ENCODE results near the gene PPAT. TPM values are rescaled to one million over a fixed set of nuclear protein-coding genes. Genes with fewer than 3 reads are reported as not detected.

Gene PPAT
- total and polyA plus RNA-seq, 2 experiments from 2014 or later, result 63.0 to 96.8 TPM

GRCh38 chr4:56424697-56425514 lies 10.5 kb downstream of the PPAT start:
- ATAC-seq, result no peak; the same call in 2 of the 3 replicates
- no peak overlapping the region for H2AFZ ChIP-seq
- H3K27ac ChIP-seq (ENCODE audit: low read depth), result peak overlapping the region; percentile 27; the same call in 1 of the 2 replicates
- no peaks in the 10 kb centered on the region for H3K36me3 ChIP-seq (ENCODE audit: insufficient read depth)
- H3K4me3 ChIP-seq, result peak overlapping the region; percentile 34
- peaks cover 36% of the 10 kb centered on the region for H3K4me1 Mint-ChIP-seq
- H4K20me1 ChIP-seq (replicated peaks; ENCODE audit: insufficient read depth), result peaks cover 23% of the 10 kb centered on the region
- peaks cover 43% of the 10 kb centered on the region for H3K36me3 Mint-ChIP-seq (ENCODE audit: low read depth)
- H3K4me1 ChIP-seq (ENCODE audit: insufficient read depth), result peaks cover 29% of the 10 kb centered on the region
- no peaks in the 10 kb centered on the region for H3K9me2 ChIP-seq (ENCODE audit: insufficient read depth)
- H3F3A ChIP-seq (replicated peaks; ENCODE audit: low read depth), result no peaks in the 10 kb centered on the region
- H3K79me2 ChIP-seq (replicated peaks; ENCODE audit: insufficient read depth), result peaks cover 100% of the 10 kb centered on the region
- TF ChIP-seq CTCF (conservative IDR thresholded peaks at IDR 0.05; ENCODE audit: low read depth in 2 of 2), result peak in 1 of 2 experiments; percentile 69; a peak in 3 of 4 replicates
- TF ChIP-seq ZNF331 (CRISPR knock-in tag; IDR thresholded peaks at IDR 0.05; ENCODE audit: low read depth), result no peak
- peak overlapping the region; percentile 68 for H3K4me2 ChIP-seq
- H3K4me3 Mint-ChIP-seq, result no peak overlapping the region
- H3K27ac Mint-ChIP-seq, result no peak overlapping the region
- no peaks in the 10 kb centered on the region for H3K27me3 Mint-ChIP-seq (ENCODE audit: insufficient read depth, low read depth, poor library complexity)
- peak; percentile 56 for DNase-seq (ENCODE audit: low spot score)
- H3K9me3 Mint-ChIP-seq, result peaks cover 13% of the 10 kb centered on the region; the same call in 2 of the 3 replicates
- H3K27me3 ChIP-seq (ENCODE audit: insufficient read depth), result no peaks in the 10 kb centered on the region

- H3K27ac Mint-ChIP-seq, result no peak overlapping the region
- peaks cover 32% of the 10 kb centered on the region for H3K4me1 Mint-ChIP-seq
- Histone ChIP-seq H3K79me2 (replicated peaks; ENCODE audit: insufficient read depth) (peaks cover 100% of the 10 kb centered on the region), H4K20me1 (replicated peaks; ENCODE audit: insufficient read depth) (peaks cover 22% of the 10 kb centered on the region), H3K9me2 (ENCODE audit: insufficient read depth) (no peaks in the 10 kb centered on the region), H3K27me3 (ENCODE audit: insufficient read depth) (no peaks in the 10 kb centered on the region), H3K4me3 (no peak overlapping the region), H2AFZ (no peak overlapping the region), H3K27ac (ENCODE audit: low read depth) (no peak overlapping the region), H3F3A (replicated peaks; ENCODE audit: low read depth) (no peaks in the 10 kb centered on the region), H3K4me1 (ENCODE audit: insufficient read depth) (peaks cover 26% of the 10 kb centered on the region), H3K36me3 (ENCODE audit: insufficient read depth) (no peaks in the 10 kb centered on the region), H3K4me2 (no peak overlapping the region)
- DNase-seq (ENCODE audit: low spot score), result no peak
- no peak for ATAC-seq
- H3K4me3 Mint-ChIP-seq, result no peak overlapping the region
- peaks cover 47% of the 10 kb centered on the region for H3K36me3 Mint-ChIP-seq (ENCODE audit: low read depth)
- H3K9me3 Mint-ChIP-seq, result peaks cover 13% of the 10 kb centered on the region; the same call in 2 of the 3 replicates
- no peaks in the 10 kb centered on the region for H3K27me3 Mint-ChIP-seq (ENCODE audit: insufficient read depth, low read depth, poor library complexity)
- TF ChIP-seq REST (IDR thresholded peaks at IDR 0.05; ENCODE audit: unreplicated experiment), result no peak
- TF ChIP-seq ZNF114 (CRISPR knock-in tag; IDR thresholded peaks at IDR 0.05), result no peak
- no peak for TF ChIP-seq ETS1 (IDR thresholded peaks at IDR 0.05)
- no peak for TF ChIP-seq CTCF (conservative IDR thresholded peaks at IDR 0.05; ENCODE audit: low read depth in 2 of 2)
- no peak for TF ChIP-seq CREB1 (CRISPR knock-in tag; IDR thresholded peaks at IDR 0.05; ENCODE audit: low read depth)
- no peak for TF ChIP-seq STAT1 (IDR thresholded peaks at IDR 0.05; ENCODE audit: unreplicated experiment)
- no peak for TF ChIP-seq JUNB (IDR thresholded peaks at IDR 0.05; ENCODE audit: unreplicated experiment)
- TF ChIP-seq ZNF331 (CRISPR knock-in tag; IDR thresholded peaks at IDR 0.05; ENCODE audit: low read depth), result no peak
Measured at GRCh38 chr4:56424176-56424575, 11.2 kb downstream of the PPAT start.

Measured in GM23338 (cell line).